ENCODE results near the gene RAB24. TPM values are rescaled to one million over a fixed set of nuclear protein-coding genes. Genes with fewer than 3 reads are reported as not detected.
"Not testable (repeated sequence)": the region's sequence is repeated elsewhere in the genome, so short reads cannot be mapped to it uniquely, and the experiment has no call there.

Gene RAB24
- total RNA-seq, 1 experiment from 2014 or later: 25.4 TPM

- H3K4me3 ChIP-seq: no peak overlapping the region
These were observed 39.3 kb downstream of the RAB24 start for GRCh38 chr5:177264178-177264577.

DNA sequence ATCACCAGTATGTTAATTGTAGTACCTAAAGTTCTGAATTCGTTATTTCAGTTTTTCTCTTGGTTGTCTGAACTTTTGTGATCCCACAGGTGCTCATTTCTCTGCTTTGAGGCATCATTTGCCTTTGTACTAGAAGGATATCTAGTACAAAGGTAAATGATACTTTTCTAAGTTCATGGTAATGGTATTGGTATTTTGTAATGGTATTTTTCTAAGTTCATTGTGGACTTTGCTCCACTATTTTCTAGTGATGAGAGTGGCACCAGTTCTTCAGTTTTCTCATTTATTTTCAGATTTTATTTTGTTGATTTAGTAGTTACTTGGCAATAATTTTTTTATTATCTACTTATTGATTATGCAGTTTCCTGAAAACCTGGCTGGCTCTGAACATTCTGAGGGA is 42.0 kb downstream of the RAB24 start:
- H3K4me1 ChIP-seq: no peaks in the 10 kb centered on the region
- H3K27me3 ChIP-seq: no peaks in the 10 kb centered on the region
- H3K4me3 ChIP-seq: no peak overlapping the region
- H3K9me3 ChIP-seq (replicated peaks): no peaks in the 10 kb centered on the region; the same call in 1 of the 2 replicates
- H3K36me3 ChIP-seq: no peaks in the 10 kb centered on the region
- H3K27ac ChIP-seq: no peak overlapping the region
- no peak for DNase-seq

More at GRCh38 chr5:177264178-177264577, 39.3 kb downstream of the RAB24 start:
- Histone ChIP-seq H3K4me1 (no peaks in the 10 kb centered on the region), H3K27me3 (no peaks in the 10 kb centered on the region), H3K27ac (no peak overlapping the region), H3K36me3 (no peaks in the 10 kb centered on the region), H3K9me3 (replicated peaks) (no peaks in the 10 kb centered on the region; the same call in 1 of the 2 replicates)
- DNase-seq: no peak

DNA sequence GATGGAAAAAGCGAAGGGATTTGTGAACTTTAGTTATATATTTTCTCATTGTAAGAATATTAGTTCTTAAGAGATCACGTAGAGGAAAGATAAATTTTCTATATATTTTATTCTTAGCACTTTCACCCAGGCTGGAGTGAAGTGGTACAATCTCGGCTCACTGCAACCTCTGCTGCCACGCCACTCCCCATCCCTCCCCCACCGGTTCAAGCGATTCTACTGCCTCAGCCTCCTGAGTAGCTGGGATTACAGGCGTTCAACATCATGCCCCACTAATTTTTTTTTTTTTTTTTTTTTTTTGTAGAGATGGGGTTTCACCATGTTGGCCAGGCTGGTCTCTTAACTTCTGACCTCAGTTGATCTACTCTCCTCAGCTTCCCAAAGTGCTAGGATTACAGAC is 42.6 kb downstream of the RAB24 start:
- H3K27me3 ChIP-seq: no peaks in the 10 kb centered on the region
- no peak for DNase-seq
- H3K27ac ChIP-seq: no peak overlapping the region

DNA sequence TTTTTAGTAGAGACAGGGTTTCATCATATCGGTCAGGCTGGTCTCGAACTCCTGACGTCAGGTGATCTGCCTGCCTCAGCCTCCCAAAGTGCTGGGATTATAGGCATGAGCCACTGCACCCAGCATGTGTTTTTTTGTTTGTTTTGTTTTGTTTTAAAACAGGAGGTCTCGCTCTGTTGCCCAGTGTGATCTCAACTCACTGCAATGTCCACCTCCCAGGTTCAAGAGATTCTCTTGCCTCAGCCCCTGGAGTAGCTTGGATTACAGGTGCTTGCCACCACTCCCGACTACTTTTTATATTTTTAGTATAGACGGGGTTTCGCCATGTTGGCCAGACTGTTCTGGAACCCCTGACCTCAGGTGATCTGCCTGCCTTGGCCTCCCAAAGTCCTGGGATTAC is 44.8 kb downstream of the RAB24 start:
- not testable (repeated sequence) for H3K4me3 ChIP-seq; H3K27me3 ChIP-seq; H3K9me3 ChIP-seq (replicated peaks); H3K27ac ChIP-seq; H3K36me3 ChIP-seq; H3K4me1 ChIP-seq; DNase-seq

More for the DNA sequence above, 42.6 kb downstream of the RAB24 start:
- no peak overlapping the region for H3K4me3 ChIP-seq
- no peaks in the 10 kb centered on the region; the same call in 1 of the 2 replicates for H3K9me3 ChIP-seq (replicated peaks)
- H3K36me3 ChIP-seq: no peaks in the 10 kb centered on the region
- H3K4me1 ChIP-seq: no peaks in the 10 kb centered on the region

DNA sequence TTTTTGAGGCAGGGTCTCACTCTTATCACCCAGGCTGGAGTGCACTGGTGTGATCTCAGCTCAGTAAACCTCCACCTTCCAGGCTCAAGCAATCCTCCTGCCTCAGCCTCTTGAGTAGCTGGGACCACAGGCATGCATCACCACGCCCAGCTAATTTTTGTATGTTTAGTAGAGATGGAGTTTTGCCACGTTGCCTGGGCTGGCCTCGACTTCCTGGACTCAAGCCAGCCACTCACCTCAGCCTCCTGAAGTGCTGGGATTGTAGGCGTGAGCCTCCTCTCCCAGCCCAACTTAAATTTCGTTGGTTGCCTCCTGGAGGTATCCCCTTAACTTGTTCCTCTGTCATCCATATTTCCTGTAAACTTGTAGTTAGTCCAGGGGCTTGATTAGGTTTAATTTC is 47.2 kb downstream of the RAB24 start:
- H3K4me3 ChIP-seq: no peak overlapping the region
- H3K36me3 ChIP-seq: no peaks in the 10 kb centered on the region
- no peaks in the 10 kb centered on the region for H3K4me1 ChIP-seq
- DNase-seq: no peak
- H3K27ac ChIP-seq: no peak overlapping the region
- no peaks in the 10 kb centered on the region for H3K27me3 ChIP-seq
- H3K9me3 ChIP-seq (replicated peaks): no peaks in the 10 kb centered on the region; the same call in 1 of the 2 replicates

- H3K27me3 ChIP-seq: no peaks in the 10 kb centered on the region
- DNase-seq: no peak
- no peaks in the 10 kb centered on the region for H3K36me3 ChIP-seq
- H3K27ac ChIP-seq: no peak overlapping the region
- no peak overlapping the region for H3K4me3 ChIP-seq
- H3K4me1 ChIP-seq: no peaks in the 10 kb centered on the region
- H3K9me3 ChIP-seq (replicated peaks): no peaks in the 10 kb centered on the region
These were observed 50.3 kb downstream of the RAB24 start for GRCh38 chr5:177253252-177253651.

Other genes starting within 250 kb of the RAB24 start
- 563 and 588 TPM in 2 replicates for gene FGFR4, start 216.8 kb downstream of the RAB24 start, total RNA-seq (2014; rRNA removed; shearing (Covaris generic))
- 3.5 and 5.7 TPM in 2 replicates for gene NSD1, start 169.9 kb downstream of the RAB24 start, total RNA-seq (2014; rRNA removed; shearing (Covaris generic))
- gene PRELID1, start 80 bp upstream of the RAB24 start, total RNA-seq (2014; rRNA removed; shearing (Covaris generic)): 226 and 259 TPM in 2 replicates
- gene MXD3, start 8.2 kb upstream of the RAB24 start, total RNA-seq (2014; rRNA removed; shearing (Covaris generic)): 36.6 and 37.6 TPM in 2 replicates
- 144 and 156 TPM in 2 replicates for gene LMAN2, start 47.9 kb upstream of the RAB24 start, total RNA-seq (2014; rRNA removed; shearing (Covaris generic))
- 4.0 and 4.8 TPM in 2 replicates for gene RGS14, start 54.2 kb upstream of the RAB24 start, total RNA-seq (2014; rRNA removed; shearing (Covaris generic))
- gene SLC34A1, start 80.7 kb upstream of the RAB24 start, total RNA-seq (2014; rRNA removed; shearing (Covaris generic)): not detected in 2 replicates
- gene PFN3, start 96.9 kb upstream of the RAB24 start, total RNA-seq (2014; rRNA removed; shearing (Covaris generic)): not detected in 2 replicates
- 5.9 and 6.5 TPM in 2 replicates for gene F12, start 105.8 kb upstream of the RAB24 start, total RNA-seq (2014; rRNA removed; shearing (Covaris generic))
- 45.1 and 48.4 TPM in 2 replicates for gene GRK6, start 123.0 kb upstream of the RAB24 start, total RNA-seq (2014; rRNA removed; shearing (Covaris generic))
- gene PRR7, start 143.1 kb upstream of the RAB24 start, total RNA-seq (2014; rRNA removed; shearing (Covaris generic)): 6.4 TPM in 2 replicates
- 239 and 265 TPM in 2 replicates for gene DBN1, start 169.9 kb upstream of the RAB24 start, total RNA-seq (2014; rRNA removed; shearing (Covaris generic))
- gene PDLIM7, start 193.9 kb upstream of the RAB24 start, total RNA-seq (2014; rRNA removed; shearing (Covaris generic)): 58.4 and 68.5 TPM in 2 replicates
- gene DOK3, start 206.1 kb upstream of the RAB24 start, total RNA-seq (2014; rRNA removed; shearing (Covaris generic)): 3.0 and 6.2 TPM in 2 replicates
- 68.5 and 76.8 TPM in 2 replicates for gene DDX41, start 213.2 kb upstream of the RAB24 start, total RNA-seq (2014; rRNA removed; shearing (Covaris generic))